Measurements from ENCODE around the gene MFSD12.

- TF ChIP-seq CSDC2 (CRISPR knock-in tag; IDR thresholded peaks at IDR 0.05) (no peak), TCF4 (CRISPR knock-in tag; IDR thresholded peaks at IDR 0.05; ENCODE audit: borderline replicate concordance) (no peak), CREB5 (CRISPR knock-in tag; IDR thresholded peaks at IDR 0.05; ENCODE audit: low read depth) (no peak), ZNF70 (CRISPR knock-in tag; IDR thresholded peaks at IDR 0.05) (no peak), SNAI2 (CRISPR knock-in tag; IDR thresholded peaks at IDR 0.05) (no peak), ZFP30 (CRISPR knock-in tag; IDR thresholded peaks at IDR 0.05) (no peak), BACH2 (CRISPR knock-in tag; IDR thresholded peaks at IDR 0.05; ENCODE audit: borderline replicate concordance) (no peak), PPARA (CRISPR knock-in tag; IDR thresholded peaks at IDR 0.05; ENCODE audit: borderline replicate concordance) (no peak), RARB (CRISPR knock-in tag; IDR thresholded peaks at IDR 0.05) (no peak)
These were observed 49.8 kb downstream of the MFSD12 start for GRCh38 chr19:3507371-3508120.

Measured in SK-N-SH treated with all-trans-retinoic acid at 6 μM for 48 hours (cell line).